ENCODE data around the gene C5orf63.
"Not testable (repeated sequence)": the region's sequence is repeated elsewhere in the genome, so short reads cannot be mapped to it uniquely, and the experiment has no call there.

C5orf63 gene

GRCh38 chr5:127072861-127073846 lies at the start of gene C5orf63:
TSS of gene C5orf63 (minus strand) at chr5:127073502. CDS start at chr5:127058995, 14,507 bp downstream.
- peak in 28 of 51 donors; percentile 1 to 51 (median 18) for DNase-seq

- DNase-seq = no peak
These were observed 39.1 kb upstream of the C5orf63 start for GRCh38 chr5:127112347-127112864.

- DNase-seq = no peak
These were observed 37.8 kb upstream of the C5orf63 start for GRCh38 chr5:127111112-127111511.

- DNase-seq = not testable (repeated sequence)
These were observed 35.4 kb upstream of the C5orf63 start for GRCh38 chr5:127108624-127109260.

GRCh38 chr5:127101935-127102334 lies 28.6 kb upstream of the C5orf63 start:
- DNase-seq = no peak

- no peak for DNase-seq
These were observed 28.2 kb upstream of the C5orf63 start for GRCh38 chr5:127101533-127101932.

GRCh38 chr5:127098241-127098640 lies 24.9 kb upstream of the C5orf63 start:
- DNase-seq = no peak

GRCh38 chr5:127097278-127097677 lies 24.0 kb upstream of the C5orf63 start:
- DNase-seq = no peak

- no peak for DNase-seq
These were observed 23.2 kb upstream of the C5orf63 start for GRCh38 chr5:127096328-127096993.

- DNase-seq = peak in 1 of 51 donors; percentile 13
These were observed 21.0 kb upstream of the C5orf63 start for GRCh38 chr5:127094161-127094814.

- DNase-seq = no peak
These were observed 19.4 kb upstream of the C5orf63 start for GRCh38 chr5:127092690-127093089.

GRCh38 chr5:127089191-127089590 lies 15.9 kb upstream of the C5orf63 start:
- DNase-seq = no peak

- DNase-seq = no peak
These were observed 14.9 kb upstream of the C5orf63 start for GRCh38 chr5:127088251-127088650.

- no peak for DNase-seq
These were observed 13.3 kb upstream of the C5orf63 start for GRCh38 chr5:127086589-127086988.

GRCh38 chr5:127085796-127086195 lies 12.5 kb upstream of the C5orf63 start:
- DNase-seq = no peak

- DNase-seq = no peak
These were observed 12.1 kb upstream of the C5orf63 start for GRCh38 chr5:127085371-127085770.

- no peak for DNase-seq
These were observed 11.4 kb upstream of the C5orf63 start for GRCh38 chr5:127084656-127085055.

- no peak for DNase-seq
These were observed 10.4 kb upstream of the C5orf63 start for GRCh38 chr5:127083711-127084110.

GRCh38 chr5:127079994-127080491 lies 6.7 kb upstream of the C5orf63 start:
- no peak for DNase-seq

GRCh38 chr5:127077366-127077765 lies 4.1 kb upstream of the C5orf63 start:
- DNase-seq = no peak

Data from hypothalamus (tissue), 51 donors.